ENCODE measurements around the gene ACAP2. TPM values are rescaled to one million over a fixed set of nuclear protein-coding genes. Genes with fewer than 3 reads are reported as not detected.

ACAP2 gene
- total RNA-seq, 4 donors from 2014 or later: 31.8 to 85.8 (median 43.9) TPM

GRCh38 chr3:195263193-195263924, 179.5 kb downstream of the ACAP2 start:
- intact Hi-C loops (cut with DNase I): no loop called here
- H3K4me3 ChIP-seq: no peak overlapping the region
- no peak for DNase-seq (ENCODE audit: extremely low spot score)
- H3K27me3 ChIP-seq: no peaks in the 10 kb centered on the region
- peaks cover 0 to 20% (median 0%) of the 10 kb centered on the region in 4 donors for H3K36me3 ChIP-seq
- H3K4me1 ChIP-seq: peaks cover 23 to 25% (median 24%) of the 10 kb centered on the region in 4 donors
- no peaks in the 10 kb centered on the region for H3K9me3 ChIP-seq
- no peak overlapping the region for H3K27ac ChIP-seq (replicated peaks in 1 of 4)
- TF ChIP-seq CTCF (IDR thresholded peaks at IDR 0.05): no peak
- TF ChIP-seq EP300 (IDR thresholded peaks at IDR 0.05): no peak
- TF ChIP-seq POLR2A (IDR thresholded peaks at IDR 0.05; ENCODE audit: low read depth): no peak
- TF ChIP-seq POLR2AphosphoS5 (IDR thresholded peaks at IDR 0.05): no peak
- 72% methylated on average over 11 of the region's 11 CpGs for WGBS

- H3K4me1 ChIP-seq: peaks cover 32 to 38% (median 35%) of the 10 kb centered on the region in 4 donors
- intact Hi-C loops (cut with DNase I): loop anchor here (2.0 kb wide), 1 partner anchor 577 kb away; the partner anchor contains the start of gene FAM43A
- no peaks in the 10 kb centered on the region for H3K9me3 ChIP-seq
- no peak overlapping the region for H3K27ac ChIP-seq (replicated peaks in 1 of 4)
- H3K27me3 ChIP-seq: no peaks in the 10 kb centered on the region
- no peak overlapping the region for H3K4me3 ChIP-seq
- peaks cover 0 to 14% (median 0%) of the 10 kb centered on the region in 4 donors for H3K36me3 ChIP-seq
- TF ChIP-seq POLR2A (IDR thresholded peaks at IDR 0.05; ENCODE audit: low read depth) (no peak), POLR2AphosphoS5 (IDR thresholded peaks at IDR 0.05) (no peak), CTCF (IDR thresholded peaks at IDR 0.05) (no peak), EP300 (IDR thresholded peaks at IDR 0.05) (no peak)
- peak; percentile 53 for DNase-seq (ENCODE audit: extremely low spot score)
- 98% methylated on average over 2 of the region's 2 CpGs for WGBS
Measured at GRCh38 chr3:195261925-195262324, 180.9 kb downstream of the ACAP2 start.

- H3K4me3 ChIP-seq: peak overlapping the region; percentile 73 to 91 (median 75)
- H3K27me3 ChIP-seq: no peaks in the 10 kb centered on the region
- DNase-seq (ENCODE audit: extremely low spot score): peak; percentile 90
- peaks cover 0 to 6% (median 0%) of the 10 kb centered on the region in 4 donors for H3K36me3 ChIP-seq
- peaks cover 32 to 39% (median 35%) of the 10 kb centered on the region in 4 donors for H3K4me1 ChIP-seq
- peak overlapping the region; percentile 91 to 96 (median 96) for H3K27ac ChIP-seq (replicated peaks in 1 of 4)
- intact Hi-C loops (cut with DNase I): loop anchor here (2.0 kb wide), 1 partner anchor 576 kb away; the partner anchor contains the start of gene FAM43A
- WGBS: 14% methylated on average over 13 of the region's 41 CpGs
- TF ChIP-seq POLR2A (IDR thresholded peaks at IDR 0.05; ENCODE audit: low read depth): no peak
- peak in 1 of 3 experiments; percentile 1 for TF ChIP-seq CTCF (IDR thresholded peaks at IDR 0.05)
- H3K9me3 ChIP-seq: no peaks in the 10 kb centered on the region
Measured at GRCh38 chr3:195260280-195260905, 182.4 kb downstream of the ACAP2 start.

GRCh38 chr3:195259475-195260279, 183.1 kb downstream of the ACAP2 start:
- intact Hi-C loops (cut with DNase I): loop anchor here (2.0 to 10.0 kb wide), 3 partner anchors 147 to 575 kb away; partner anchors contain the start of gene FAM43A
- no peaks in the 10 kb centered on the region for H3K9me3 ChIP-seq
- no peak for TF ChIP-seq EP300 (IDR thresholded peaks at IDR 0.05)
- no peak for TF ChIP-seq POLR2A (IDR thresholded peaks at IDR 0.05; ENCODE audit: low read depth)
- TF ChIP-seq CTCF (IDR thresholded peaks at IDR 0.05): peak; percentile 77 to 99 (median 94)
- peak; percentile 80 to 89 for TF ChIP-seq POLR2AphosphoS5 (IDR thresholded peaks at IDR 0.05)
- peaks cover 0 to 5% (median 0%) of the 10 kb centered on the region in 4 donors for H3K36me3 ChIP-seq
- peak; percentile 98 for DNase-seq (ENCODE audit: extremely low spot score)
- H3K27ac ChIP-seq (replicated peaks in 1 of 4): peak overlapping the region; percentile 91 to 96 (median 96)
- H3K4me1 ChIP-seq: peaks cover 32 to 39% (median 35%) of the 10 kb centered on the region in 4 donors
- H3K27me3 ChIP-seq: no peaks in the 10 kb centered on the region
- peak overlapping the region; percentile 73 to 91 (median 75) for H3K4me3 ChIP-seq
- 16% methylated on average over 12 of the region's 82 CpGs for WGBS
